HG03442 (cell line): ENCODE measurements around the gene ITGA5.
A peak's percentile ranks its signal among the peaks of the same experiment; 100 is the strongest.

Experiments used
- ATAC-seq: cut with Tn5 transposase; IDR thresholded peaks from one replicate; pipeline ENCODE4 v1.9.1; 2021; ENCODE audit warnings: mild to moderate bottlenecking, moderate library complexity; ENCODE audit not compliant: unreplicated experiment

Gene ITGA5

DNA sequence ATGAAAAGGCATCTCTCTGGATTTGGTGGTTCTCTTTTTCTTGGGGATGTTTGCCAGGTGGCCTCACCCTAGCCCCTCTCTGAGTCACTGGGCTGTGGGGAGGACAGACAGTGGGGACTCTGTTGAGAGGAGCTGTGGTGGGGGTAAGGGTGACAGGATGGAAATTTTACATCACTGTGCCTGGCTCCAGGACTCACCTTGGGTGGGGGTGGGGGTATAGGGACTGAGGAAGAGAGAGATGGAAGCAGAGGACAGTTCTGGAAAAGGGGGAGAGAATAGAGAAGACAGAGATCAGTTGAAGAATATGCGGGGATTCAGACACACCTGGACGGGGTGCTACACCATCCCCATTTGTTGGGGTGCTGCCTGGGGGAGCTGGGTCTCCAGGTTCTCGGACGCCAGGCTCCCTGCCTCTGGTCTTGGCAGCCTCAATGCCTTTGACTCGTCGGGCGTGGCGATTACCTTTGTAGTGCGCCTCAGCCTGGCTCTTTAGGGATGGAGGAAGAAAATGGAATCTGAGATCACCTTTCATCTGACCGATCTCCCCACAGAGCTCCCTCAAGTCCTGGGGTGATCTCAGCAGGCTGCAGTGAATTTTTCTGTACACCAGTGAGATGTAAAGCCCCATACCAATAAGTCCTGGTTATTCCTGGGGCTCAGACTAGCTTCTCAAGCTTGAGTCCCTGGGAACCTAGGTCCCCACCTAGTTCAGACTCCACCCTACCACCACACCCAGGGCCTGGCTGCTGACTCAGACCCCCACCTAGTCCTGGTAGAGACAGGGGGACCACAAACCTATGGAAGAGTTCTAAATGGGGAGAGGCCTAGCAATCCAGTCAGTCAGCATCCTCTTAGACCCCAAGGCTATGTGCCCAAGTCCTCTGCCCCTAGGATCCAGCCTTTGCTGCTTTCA is 45.2 kb downstream of the ITGA5 start:
- ATAC-seq: no peak

DNA sequence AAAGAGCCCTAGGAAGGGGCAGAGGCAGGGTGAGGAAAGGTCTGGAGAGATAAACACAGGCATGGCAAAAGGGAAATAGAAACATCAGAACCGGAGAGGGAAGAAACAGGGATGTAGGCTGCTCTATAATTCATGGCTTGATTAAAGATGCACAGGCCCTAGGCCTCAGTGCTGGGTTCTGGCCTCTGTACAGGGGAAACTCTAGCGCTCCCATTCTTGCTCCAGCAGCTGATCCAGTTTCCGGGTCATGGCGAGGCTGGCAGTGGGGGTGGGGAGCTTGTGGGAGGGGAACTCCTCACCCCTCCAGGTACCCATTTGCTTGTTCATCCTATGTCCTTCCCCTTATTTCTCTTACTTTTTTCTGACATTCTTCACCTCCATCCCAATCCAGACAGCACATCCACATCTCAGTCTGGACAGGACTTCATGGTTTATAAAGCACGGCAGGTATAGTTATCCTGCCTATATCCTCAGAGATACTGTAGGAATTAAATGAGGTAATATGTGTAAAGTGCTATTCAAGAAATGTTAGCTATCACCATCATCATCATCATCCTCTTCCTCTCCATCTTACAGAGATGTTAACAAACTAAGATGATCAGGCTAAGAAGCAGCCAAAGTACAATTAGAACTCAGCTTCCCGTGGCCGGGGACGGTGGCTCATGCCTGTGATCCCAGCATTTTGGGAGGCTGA is 46.8 kb downstream of the ITGA5 start:
- ATAC-seq: no peak

DNA sequence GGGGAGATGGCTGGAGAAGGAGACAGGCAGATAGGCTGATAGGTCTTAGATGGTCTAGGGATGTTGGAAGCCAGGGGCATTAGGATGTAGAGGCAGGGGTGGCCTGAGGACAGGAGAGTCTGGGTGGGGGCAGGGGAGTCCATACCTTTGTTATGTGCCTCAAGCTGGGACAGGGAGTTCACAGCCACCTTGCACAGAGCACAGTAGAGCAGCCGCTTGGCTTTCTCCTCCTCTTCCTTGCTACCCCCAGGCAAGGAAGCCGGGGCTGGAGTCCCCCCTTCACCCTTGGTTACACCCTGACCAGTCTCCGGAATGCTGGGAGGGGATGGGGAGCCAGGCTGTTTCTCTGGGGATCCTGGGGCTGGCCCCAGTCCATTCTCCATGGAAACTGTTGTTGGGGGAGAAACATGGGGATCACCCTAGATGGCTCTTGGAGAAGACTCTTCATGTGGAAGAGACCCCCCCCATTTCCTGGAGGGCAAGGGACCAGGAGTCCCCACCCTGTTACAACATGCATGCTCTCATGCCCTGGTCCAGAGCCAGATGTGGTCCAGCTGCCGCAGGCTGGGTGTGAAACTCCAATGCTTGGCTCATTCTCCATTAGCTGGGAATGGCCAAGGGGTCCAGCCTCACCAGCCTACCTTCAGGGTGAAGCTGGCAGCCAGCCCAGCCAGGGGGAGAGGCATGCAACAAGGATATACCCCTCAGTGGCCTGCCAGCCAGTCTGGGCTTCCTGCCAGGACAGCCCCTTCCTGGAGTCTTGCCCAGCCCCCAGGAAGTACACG is 47.5 kb downstream of the ITGA5 start:
- no peak for ATAC-seq

DNA sequence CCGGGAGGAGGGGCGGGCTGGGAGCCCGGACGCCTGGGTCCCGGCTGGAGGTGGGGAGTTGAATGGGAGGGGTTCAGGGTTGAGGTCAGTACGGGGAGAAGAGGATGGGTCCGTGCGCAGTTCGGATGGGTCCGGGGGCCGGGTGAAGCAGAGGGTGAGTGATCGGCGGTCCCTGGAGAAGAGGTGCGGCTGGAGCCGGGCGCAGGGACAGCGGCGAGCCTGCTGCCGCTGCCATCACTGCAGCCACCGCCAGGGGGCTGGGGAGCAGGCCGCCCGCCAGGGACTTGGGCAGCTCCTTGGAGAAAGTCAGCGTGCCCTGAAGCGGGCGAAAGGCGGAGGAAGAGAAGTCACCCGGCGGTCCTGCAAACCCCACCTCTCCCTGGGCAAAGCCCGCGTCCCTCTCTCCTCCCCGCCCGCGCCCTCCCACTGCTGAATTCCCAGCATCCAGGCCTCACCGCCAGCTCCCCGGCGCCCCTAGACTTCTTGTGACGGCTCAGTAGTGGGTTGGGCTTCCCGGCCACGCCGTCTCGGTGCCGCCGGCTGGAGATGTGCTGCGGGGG is 48.8 kb downstream of the ITGA5 start:
- ATAC-seq: no peak

DNA sequence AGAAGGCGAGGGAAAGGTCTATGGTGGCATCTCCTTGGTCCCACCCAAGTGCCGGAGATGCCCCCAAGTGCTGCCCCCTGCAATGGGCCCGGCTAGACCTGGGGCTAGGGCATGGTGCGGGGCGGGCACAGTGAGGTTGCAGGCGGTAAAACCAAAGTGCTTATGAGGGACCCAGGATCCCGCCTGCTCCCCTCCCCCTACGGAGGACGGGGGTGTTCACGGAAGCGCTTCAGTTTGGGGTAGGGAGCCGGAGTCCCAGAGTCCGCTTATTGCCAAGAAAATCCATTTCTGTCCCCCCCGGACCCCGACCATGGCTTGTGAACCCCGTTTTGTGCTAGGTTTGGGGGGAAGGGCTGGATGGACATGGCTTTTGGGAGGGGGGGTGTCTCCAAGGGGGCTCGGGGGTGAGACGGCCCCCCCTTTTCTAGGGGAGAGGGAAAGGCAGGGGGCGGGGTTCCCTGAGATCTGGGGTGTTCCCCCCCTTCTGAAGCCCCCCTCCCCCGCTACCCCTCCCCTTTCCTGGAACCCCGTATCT is 49.4 kb downstream of the ITGA5 start:
- no peak for ATAC-seq

DNA sequence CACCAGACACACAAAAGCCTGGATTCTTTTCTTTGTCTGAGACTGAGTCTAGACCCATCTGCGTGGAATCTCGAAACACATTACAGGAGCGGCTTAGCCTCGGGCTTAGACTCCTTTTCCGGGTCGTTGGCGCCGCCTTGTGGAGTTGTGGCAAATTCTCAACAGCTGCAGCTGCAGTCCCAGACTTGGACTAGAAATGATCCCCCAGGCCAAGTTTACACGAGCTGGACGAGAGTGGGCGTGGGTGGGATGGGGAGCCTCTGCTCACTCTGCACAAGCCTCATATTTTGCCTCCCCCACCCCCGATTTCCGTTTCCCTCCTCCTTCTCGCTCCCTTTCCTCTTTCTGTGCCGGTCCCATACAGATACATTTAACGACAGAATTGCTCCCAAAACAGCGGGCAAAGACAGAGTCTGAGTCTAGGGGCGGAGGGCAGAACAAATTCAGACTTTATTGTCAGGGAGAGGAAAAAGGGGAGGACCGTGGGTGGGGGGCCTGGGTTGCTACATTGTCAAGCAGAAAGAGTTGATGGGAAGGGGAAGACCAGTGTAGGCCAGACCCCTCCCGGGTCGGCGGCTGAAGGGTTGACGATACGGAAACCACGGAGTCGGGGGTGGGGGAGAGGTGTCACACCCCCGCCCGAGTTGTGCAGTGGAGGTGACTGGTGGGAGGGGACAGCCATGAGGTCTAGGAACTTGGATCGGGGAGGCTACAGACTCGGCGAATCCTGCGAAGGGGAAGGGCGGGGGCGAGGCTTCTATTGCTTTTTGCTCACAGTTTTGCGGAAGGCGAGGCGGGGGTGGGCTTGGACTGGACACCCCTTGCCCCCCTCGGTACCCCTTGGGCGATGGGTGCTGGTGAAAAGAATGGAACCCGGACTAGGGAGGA is 50.1 kb downstream of the ITGA5 start:
- peak; percentile 75 for ATAC-seq

DNA sequence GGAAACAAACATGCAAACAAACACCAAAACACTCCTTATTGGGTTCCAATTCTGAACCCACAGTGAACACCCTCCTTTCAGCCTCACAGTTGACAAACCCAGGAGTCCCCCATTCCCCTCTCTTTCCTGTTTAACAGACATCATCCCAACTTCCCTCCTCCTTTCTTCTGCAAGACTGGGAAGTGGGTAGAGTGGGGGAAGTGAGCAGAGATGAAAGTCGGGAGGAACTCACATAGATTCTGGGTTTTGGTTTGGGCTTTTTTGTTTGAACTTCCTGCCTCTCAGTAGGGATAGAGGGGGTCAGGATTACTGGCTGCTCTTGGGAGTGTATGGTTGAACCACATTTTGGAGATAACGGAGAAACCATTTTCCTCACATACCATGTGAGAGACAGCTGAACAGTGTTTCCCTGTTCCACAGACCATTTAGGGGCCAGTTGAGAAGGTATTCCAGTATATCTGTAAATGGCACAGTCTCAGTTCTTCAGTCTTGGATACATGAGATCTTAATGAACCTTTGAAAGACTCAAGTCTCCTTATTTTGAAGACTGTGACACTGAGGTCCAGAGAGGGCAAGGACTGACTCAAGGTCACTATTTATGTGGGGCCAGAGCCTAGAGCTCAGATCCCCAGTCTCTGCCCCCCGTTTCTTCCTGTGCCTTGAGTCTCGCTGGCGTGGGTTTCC is 50.9 kb downstream of the ITGA5 start:
- peak; percentile 19 for ATAC-seq

DNA sequence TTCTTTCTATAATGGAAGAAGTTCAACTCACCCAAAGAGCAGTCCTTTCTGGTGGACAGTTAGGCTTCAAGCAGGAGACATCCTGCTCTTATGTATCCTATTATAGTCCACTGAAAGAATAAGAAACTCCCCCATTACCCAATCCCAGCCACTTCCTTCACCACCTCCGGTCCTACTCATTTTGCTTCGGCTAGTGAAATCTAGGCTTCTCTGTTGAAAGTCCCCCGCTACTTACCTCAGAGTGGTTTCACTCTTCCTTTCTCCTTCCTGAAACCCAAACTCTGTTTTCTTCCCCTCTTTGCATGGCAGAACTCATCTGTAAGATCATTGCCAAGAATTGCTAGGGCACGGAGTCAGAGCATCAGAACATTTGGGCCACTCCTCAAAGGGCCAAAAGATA is 54.7 kb downstream of the ITGA5 start, which contains the start of gene GPR84:
TSS of gene GPR84 (minus strand) at position 74 of the 400 bp plus-strand sequence. CDS start 635 bp downstream, outside the sequence.
- no peak for ATAC-seq

DNA sequence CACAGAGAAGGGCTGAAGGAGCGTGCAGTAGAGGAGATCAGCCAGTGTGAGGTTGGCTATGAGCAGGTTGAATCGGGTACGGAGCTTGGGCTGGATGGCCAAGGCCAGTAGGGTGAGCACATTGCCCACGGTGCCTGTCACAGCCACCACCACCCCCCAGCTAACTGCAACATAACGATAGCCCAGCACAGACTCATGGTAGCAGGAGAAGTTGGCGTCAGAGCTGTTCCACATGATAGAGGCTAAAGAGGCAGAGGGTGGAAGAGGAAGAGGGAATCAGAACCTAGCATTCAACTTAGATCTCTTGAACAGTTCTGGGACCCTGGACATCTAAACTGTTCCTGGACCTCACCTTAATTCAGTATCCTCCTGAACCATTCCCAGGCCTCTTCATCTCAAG is 55.4 kb downstream of the ITGA5 start:
- ATAC-seq: no peak

DNA sequence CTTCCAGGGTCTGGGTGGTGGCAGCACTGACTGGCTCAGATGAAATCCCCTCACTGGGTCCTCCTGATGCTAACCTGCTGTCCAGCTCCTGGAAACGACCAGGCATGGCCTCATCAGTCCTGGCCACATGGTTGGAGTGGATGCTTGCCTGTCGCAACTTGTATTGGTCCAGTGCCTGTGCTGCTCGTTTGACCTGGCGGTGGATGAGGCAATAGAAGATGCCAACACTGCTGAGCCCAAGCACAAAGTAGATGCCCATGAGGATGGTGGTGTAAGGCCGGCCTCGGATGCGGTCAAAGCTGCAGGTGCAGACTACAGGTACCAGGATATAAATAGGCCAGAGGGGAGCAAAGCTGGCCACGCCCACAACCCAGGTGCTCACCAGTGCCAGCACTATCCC is 56.0 kb downstream of the ITGA5 start:
- ATAC-seq: no peak

DNA sequence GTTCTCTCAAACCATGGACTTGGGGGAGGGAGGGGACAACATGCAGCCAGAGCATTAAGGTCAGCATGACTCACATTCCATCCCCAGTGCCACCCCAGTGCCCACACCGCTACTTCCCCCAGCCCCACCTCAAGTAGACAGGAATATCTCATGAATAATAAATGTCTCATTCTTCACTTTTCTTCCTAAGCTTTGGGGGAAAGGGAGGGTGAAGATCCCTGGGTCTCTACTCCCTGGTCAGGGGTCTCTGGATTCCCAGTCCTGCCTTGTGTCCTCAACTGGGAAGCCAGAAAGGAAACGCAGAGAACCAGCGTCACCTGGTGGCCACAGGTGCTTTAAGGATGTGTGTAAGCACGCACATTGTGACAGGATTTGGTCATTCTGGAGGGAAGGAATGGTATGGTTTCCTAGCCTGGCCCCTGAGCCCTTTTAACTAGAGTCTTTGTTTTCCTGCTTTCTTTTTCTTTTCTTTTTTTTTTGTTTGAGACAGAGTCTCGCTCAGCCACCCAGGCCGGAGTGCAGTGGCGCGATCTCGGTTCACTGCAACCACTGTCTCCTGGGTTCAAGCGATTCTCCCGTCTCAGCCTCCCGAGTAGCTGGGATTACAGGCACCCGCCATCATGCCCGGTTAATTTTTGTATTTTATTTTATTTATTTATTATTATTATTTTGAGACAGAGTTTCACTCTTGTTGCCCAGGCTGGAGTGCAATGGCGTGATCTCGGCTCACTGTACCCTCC is 58.2 kb downstream of the ITGA5 start:
- ATAC-seq: no peak

DNA sequence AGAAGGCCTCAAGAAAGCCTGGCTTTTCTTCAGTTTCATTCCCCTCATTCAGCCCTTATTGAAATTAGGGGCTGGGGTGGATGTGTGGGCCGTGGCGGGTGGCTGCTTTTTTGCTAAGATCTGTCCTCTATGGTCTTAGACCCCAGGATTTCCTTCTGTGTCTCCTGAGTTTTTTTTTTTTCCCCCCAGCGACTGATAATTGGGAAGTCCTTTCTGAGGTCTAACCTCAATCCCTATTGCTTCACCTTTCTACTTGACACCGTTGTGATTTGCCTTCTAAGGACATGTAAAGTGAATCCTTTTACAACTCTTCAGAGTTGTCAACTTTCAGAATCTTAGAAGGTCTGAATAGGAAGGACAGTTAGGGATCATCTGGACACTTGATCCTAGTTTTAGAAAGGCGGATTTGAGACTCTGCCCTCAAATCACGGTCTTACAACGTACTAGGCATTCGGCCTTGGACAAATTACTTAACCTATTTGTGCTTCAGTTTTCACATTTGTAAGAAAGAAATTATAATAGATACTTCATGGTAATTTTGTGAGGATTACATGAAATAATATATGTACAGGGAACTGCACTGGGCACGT is 59.2 kb downstream of the ITGA5 start:
- no peak for ATAC-seq

DNA sequence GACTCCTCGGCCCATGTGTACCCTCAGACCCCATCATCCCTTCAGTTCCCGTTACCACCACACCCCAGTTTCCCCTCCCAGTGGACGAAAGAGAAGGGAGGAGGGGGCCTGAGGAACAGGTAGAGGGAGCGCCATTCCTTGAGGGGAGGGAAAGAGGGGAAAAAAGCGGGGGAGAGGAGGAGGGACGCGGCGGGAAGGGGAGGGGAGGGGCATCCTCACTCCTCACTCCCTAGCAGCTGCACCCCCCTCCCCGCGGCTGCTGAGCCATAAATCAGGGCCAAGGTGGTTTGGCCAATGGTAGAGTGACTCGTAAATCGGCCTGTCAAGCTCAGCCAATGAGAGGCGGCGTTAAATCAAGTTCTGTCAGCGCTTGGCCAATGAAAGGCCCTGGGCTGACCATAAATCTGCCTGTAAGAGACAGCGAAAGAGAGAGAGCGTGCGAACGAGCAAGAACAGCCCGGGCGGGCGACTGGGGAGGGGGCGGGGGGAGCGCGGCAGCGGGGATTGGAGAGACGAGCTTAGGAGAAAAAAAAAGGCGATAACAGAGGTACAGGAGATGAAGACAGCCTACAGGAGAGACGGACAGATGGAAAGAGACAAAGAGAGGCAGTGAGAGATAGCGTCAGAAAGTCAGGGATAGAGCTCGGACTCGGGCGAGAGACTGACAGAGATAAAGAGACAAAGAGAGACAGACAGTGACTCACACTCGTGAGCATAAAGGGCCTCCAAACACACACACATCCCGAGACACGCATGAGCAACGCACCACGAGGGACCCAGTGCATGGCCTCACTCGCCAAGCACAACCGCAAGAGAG is 59.9 kb downstream of the ITGA5 start:
- ATAC-seq: peak; percentile 98

DNA sequence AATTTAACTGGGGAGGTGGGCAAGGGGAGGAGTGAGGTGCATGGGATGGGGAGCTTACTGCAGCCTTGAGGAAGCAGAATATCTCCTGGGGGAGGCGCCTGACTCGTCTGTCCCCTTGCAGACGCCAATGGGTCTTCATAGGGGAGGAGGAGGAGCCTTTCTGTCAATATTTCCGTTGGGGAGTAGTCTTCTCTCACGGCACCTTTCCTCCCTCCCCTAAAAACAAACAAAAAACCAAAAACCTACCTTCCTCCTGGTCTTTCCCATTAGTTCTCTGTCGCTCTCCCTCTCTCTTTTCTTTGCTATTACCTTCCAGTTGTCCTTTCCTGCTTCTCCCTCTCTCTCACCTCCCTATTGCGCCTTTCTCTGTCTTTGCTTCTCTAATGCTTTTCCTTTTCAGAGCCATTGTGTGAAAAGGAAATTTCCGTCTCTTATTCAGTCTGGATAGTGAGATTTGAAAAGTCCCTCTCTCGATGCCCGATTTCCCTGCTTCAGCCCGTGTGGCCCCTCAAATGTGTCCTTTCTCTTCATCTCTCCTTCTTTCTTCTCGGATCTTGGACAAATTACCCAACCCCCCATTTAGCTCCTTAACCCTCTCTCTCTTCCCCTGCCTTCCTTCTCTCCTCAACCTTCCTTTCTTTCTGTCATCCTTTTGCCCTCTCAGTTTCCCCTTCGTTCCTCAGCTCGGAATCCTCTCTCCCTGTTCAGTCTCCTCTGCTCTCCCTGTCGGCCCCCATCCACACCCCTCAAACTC is 60.7 kb downstream of the ITGA5 start:
- no peak for ATAC-seq

DNA sequence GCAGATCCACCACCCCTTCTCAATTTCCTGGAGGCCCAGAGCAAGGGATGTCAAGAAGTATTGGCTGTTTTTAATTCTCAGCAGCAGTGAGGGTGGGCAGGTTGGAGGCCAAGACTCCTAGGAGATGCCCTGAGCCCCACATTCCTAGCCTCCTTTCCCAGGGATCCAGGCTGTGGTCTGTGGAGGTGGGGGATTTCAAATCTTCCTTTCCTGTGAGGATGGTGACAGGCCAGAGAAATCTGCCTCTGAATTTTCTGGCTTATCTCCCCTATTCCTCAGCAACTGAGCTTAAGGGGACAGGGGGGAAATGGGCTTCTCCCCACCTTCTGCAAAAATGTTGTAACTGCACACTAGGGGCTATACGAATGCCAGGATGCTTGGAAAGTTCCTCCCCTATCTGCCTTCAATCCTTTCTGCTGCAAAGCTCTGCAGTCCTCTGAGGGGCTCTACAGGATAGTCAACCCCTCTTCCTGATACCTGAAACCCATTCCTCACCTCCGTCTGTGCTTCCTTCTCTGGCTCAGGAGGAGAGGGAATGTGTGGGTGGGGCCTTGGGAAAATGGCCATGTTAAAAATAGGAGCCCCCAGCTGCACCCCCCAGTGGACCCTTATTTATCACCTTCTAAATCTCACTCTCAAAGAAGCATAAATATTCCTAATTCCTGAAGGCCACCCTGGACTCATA is 61.4 kb downstream of the ITGA5 start:
- no peak for ATAC-seq

DNA sequence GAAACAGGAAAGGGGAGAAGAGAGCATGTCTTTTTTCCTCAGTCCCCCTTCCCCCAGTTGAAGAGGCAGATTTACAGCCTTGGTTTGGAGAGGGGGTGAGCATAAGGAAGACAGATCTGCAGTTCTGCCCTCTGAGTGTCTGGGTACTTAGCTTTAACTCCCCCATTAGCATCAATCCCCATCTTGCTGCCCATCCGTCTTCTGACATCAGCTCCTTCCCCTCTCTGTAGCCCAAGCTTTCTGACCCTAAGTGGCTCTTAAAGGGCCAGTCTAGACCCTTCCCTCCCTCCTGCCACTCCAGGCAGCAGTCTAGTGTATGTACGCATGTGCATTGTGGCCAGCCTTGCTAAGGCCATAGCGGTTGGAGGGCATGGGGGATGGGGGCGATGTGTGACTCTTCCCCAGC is 62.1 kb downstream of the ITGA5 start:
- ATAC-seq: no peak
